Measurements from ENCODE around the gene FHIT.

FHIT gene

DNA sequence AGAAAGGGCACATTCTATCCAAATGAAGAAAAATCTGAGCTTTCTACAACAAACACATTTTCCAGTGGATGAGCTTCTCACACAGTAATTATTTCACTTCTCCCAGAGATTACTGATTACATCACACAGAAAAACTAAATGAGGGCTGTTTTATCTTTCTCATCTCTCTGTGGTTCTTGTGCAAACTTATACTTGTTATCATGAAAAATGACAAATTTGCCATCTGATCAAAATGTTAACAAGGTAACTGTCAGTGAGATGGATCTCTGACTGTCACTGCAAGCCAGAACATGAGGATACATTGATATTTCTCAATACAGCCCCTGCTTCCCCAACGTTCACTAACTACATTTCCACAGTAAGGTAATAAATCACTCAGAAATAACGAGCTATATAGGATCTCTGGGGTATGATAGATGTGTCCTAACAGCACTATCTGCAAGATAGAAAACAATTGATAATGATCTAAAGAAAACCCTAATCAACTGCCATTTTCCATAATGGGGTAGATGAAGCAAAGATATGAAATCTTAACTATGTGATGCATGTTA lies 1372.1 kb downstream of the FHIT start:
- TF ChIP-seq CTCF (IDR thresholded peaks at IDR 0.05), result no peak
- no peak for DNase-seq
- Mint-ChIP-seq H3K4me3 (no peak overlapping the region), H3K27ac (no peak overlapping the region), H3K4me1 (peaks cover 41% of the 10 kb centered on the region), H3K27me3 (ENCODE audit: low read depth, poor library complexity) (peaks cover 5% of the 10 kb centered on the region), H3K9me3 (no peaks in the 10 kb centered on the region), H3K36me3 (ENCODE audit: low read depth) (no peaks in the 10 kb centered on the region)

- Mint-ChIP-seq H3K36me3 (ENCODE audit: low read depth) (no peaks in the 10 kb centered on the region), H3K4me3 (no peak overlapping the region), H3K27ac (no peak overlapping the region), H3K27me3 (ENCODE audit: low read depth, poor library complexity) (peaks cover 8% of the 10 kb centered on the region), H3K4me1 (peaks cover 52% of the 10 kb centered on the region), H3K9me3 (no peaks in the 10 kb centered on the region)
- no peak for TF ChIP-seq CTCF (IDR thresholded peaks at IDR 0.05)
- no peak for DNase-seq
These were observed 1373.2 kb downstream of the FHIT start for GRCh38 chr3:59878038-59878427.

DNA sequence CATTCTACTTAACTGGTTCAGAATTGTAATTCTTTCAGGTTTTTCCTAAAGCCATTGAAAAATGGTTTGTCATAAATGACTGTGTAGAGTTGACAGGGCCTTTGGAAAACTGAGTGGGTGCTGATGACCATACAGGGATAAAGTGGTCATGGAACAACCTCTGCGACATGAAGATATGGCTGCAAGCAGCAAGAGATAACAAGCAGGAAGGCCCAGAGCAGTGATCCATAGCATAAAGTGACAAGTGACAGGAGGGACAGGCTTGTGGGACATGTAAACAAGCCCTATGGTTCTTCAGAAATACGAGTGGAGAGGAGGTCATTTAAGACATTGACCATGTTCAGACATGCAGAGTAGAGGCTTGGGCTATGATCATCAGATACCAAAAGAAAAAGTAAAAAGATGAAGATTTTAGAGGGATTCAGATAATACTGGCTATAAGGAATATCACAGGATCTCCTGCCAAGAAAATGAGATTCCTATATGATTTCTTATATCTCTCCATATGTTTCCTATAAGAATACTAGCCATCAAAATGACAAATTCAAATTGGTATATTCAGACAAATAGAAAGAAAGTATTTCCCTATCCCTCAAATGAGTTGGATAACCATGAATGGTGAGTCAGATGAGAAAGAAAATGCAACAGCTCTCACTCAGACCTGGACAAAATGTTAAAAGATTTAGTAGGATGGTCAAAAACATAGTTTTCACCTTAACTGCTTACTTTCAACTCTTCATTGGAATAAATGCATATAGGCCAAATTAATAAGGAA lies 1373.8 kb downstream of the FHIT start:
- no peaks in the 10 kb centered on the region for H3K36me3 Mint-ChIP-seq (ENCODE audit: low read depth)
- no peak overlapping the region for H3K27ac Mint-ChIP-seq
- H3K4me3 Mint-ChIP-seq, result no peak overlapping the region
- no peak for DNase-seq
- TF ChIP-seq CTCF (IDR thresholded peaks at IDR 0.05), result no peak
- H3K27me3 Mint-ChIP-seq (ENCODE audit: low read depth, poor library complexity), result peaks cover 9% of the 10 kb centered on the region
- peaks cover 55% of the 10 kb centered on the region for H3K4me1 Mint-ChIP-seq
- H3K9me3 Mint-ChIP-seq, result no peaks in the 10 kb centered on the region

GRCh38 chr3:59876533-59877062 lies 1374.7 kb downstream of the FHIT start:
- H3K9me3 Mint-ChIP-seq, result no peaks in the 10 kb centered on the region
- no peak for DNase-seq
- peaks cover 62% of the 10 kb centered on the region for H3K4me1 Mint-ChIP-seq
- H3K27ac Mint-ChIP-seq, result no peak overlapping the region
- H3K27me3 Mint-ChIP-seq (ENCODE audit: low read depth, poor library complexity), result peaks cover 9% of the 10 kb centered on the region
- no peaks in the 10 kb centered on the region for H3K36me3 Mint-ChIP-seq (ENCODE audit: low read depth)
- TF ChIP-seq CTCF (IDR thresholded peaks at IDR 0.05), result no peak
- H3K4me3 Mint-ChIP-seq, result no peak overlapping the region

- Mint-ChIP-seq H3K4me3 (no peak overlapping the region), H3K27me3 (ENCODE audit: low read depth, poor library complexity) (peaks cover 4% of the 10 kb centered on the region), H3K27ac (no peak overlapping the region), H3K36me3 (ENCODE audit: low read depth) (no peaks in the 10 kb centered on the region), H3K4me1 (peaks cover 51% of the 10 kb centered on the region), H3K9me3 (peaks cover 8% of the 10 kb centered on the region)
- TF ChIP-seq CTCF (IDR thresholded peaks at IDR 0.05), result no peak
- DNase-seq, result no peak
These were observed 1377.5 kb downstream of the FHIT start for GRCh38 chr3:59873576-59874230.
